ENCODE measurements around the gene NKD1. TPM values are rescaled to one million over a fixed set of nuclear protein-coding genes. Genes with fewer than 3 reads are reported as not detected.

NKD1 gene
- total RNA-seq, 1 donor from 2014 or later: 0.43 TPM

DNA sequence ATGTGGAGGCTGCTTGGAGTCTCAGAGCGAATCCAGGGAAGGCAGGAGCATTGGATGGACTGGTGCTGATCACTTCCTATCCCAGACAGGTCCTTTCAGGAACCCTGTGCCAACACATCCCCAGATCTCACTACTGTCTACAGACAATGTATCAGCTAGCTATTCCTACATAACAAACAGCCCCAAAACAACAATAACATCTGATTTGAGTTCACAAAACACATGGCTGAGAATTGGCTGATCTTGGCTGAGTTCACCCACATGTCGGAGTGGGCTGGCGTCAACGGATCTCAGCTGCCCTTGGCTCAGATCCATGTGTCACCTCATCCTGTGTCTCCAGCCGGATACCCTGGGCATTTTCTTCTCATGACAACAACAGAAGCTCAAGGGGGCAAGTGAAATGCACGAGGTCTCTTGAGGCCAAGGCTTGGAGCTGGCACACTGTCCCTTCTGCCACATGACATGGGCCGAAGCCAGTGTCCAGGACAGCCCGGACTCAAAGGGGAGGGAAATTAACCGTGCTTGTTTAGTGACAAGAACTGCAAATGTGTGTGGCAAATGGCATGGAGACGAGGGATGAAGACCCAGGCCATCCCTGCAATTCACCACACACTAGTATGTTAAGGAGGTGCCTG lies 114.2 kb downstream of the NKD1 start:
- Mint-ChIP-seq H3K9me3 (ENCODE audit: unreplicated experiment) (no peaks in the 10 kb centered on the region), H3K36me3 (ENCODE audit: unreplicated experiment) (no peaks in the 10 kb centered on the region), H3K4me3 (ENCODE audit: unreplicated experiment) (no peak overlapping the region), H3K27ac (ENCODE audit: unreplicated experiment) (no peak overlapping the region), H3K4me1 (ENCODE audit: unreplicated experiment) (peaks cover 5% of the 10 kb centered on the region), H3K27me3 (ENCODE audit: unreplicated experiment) (peaks cover 2% of the 10 kb centered on the region)
- no peak for DNase-seq (ENCODE audit: extremely low spot score, unreplicated experiment)
- TF ChIP-seq, protein P1, sequence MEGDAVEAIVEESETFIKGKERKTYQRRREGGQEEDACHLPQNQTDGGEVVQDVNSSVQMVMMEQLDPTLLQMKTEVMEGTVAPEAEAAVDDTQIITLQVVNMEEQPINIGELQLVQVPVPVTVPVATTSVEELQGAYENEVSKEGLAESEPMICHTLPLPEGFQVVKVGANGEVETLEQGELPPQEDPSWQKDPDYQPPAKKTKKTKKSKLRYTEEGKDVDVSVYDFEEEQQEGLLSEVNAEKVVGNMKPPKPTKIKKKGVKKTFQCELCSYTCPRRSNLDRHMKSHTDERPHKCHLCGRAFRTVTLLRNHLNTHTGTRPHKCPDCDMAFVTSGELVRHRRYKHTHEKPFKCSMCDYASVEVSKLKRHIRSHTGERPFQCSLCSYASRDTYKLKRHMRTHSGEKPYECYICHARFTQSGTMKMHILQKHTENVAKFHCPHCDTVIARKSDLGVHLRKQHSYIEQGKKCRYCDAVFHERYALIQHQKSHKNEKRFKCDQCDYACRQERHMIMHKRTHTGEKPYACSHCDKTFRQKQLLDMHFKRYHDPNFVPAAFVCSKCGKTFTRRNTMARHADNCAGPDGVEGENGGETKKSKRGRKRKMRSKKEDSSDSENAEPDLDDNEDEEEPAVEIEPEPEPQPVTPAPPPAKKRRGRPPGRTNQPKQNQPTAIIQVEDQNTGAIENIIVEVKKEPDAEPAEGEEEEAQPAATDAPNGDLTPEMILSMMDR (IDR thresholded peaks at IDR 0.05): no peak

DNA sequence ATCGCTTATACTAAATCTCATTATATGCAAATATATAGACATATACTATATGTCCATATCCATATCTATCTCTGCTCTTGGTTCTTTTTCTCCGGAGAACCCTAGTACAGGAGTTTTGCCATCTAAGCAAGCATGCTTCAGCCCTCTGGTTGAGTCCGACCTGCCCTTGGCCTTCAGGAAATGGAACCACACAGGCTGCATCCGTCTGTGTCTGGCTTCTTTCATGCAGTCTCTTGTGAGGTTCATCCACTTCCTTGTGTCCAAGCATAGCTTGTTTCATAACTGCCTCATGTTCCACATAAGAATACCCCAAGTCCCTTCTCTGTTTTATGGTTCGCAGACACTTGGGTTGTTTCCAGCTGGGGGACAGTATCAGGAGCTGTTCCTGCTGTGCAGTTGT lies 116.1 kb downstream of the NKD1 start:
- Mint-ChIP-seq H3K9me3 (ENCODE audit: unreplicated experiment) (no peaks in the 10 kb centered on the region), H3K27me3 (ENCODE audit: unreplicated experiment) (peaks cover 2% of the 10 kb centered on the region), H3K4me1 (ENCODE audit: unreplicated experiment) (peaks cover 5% of the 10 kb centered on the region), H3K4me3 (ENCODE audit: unreplicated experiment) (no peak overlapping the region), H3K36me3 (ENCODE audit: unreplicated experiment) (no peaks in the 10 kb centered on the region), H3K27ac (ENCODE audit: unreplicated experiment) (no peak overlapping the region)
- DNase-seq (ENCODE audit: extremely low spot score, unreplicated experiment): no peak
- TF ChIP-seq, protein P1 (IDR thresholded peaks at IDR 0.05): no peak

DNA sequence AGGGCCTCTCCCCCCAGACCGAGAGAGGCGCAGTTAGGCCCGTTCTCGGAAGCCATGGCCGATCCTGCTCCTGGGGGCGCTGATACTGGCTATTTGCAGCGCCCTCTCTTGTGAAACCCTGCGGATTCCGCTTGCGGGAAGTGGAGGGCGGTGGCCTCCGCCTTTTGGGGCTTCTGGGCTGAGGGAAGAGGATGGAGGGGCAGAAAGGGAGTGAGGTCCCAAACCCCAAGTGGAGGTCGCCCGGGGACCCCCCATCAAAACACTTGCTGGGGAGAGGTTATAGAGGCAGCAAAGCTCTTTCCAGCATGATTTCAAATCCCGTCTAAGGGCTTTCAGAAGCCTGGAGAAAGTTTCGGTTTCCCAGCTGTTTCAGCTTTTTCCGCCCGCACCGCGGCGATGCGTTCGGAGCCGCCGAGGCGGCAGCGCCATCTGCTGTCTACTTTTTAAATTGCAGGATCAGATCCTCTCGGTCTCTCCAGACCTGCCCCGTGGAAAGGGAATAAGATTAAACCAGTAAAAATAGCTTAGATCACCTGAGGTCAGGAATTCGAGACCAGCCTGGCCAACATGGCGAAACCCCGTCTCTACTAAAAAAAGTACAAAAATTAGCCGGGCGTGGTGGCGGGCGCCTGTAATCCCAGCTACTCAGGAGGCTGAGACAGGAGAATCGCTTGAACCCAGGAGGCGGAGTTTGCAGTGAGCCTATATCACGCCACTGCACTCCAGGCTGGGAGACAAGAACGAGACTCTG lies 117.1 kb downstream of the NKD1 start:
- peaks cover 2% of the 10 kb centered on the region for H3K27me3 Mint-ChIP-seq (ENCODE audit: unreplicated experiment)
- no peaks in the 10 kb centered on the region for H3K36me3 Mint-ChIP-seq (ENCODE audit: unreplicated experiment)
- peak; percentile 95 for DNase-seq (ENCODE audit: extremely low spot score, unreplicated experiment)
- H3K4me1 Mint-ChIP-seq (ENCODE audit: unreplicated experiment): peaks cover 5% of the 10 kb centered on the region
- H3K27ac Mint-ChIP-seq (ENCODE audit: unreplicated experiment): peak overlapping the region; percentile 10
- peak overlapping the region; percentile 61 for H3K4me3 Mint-ChIP-seq (ENCODE audit: unreplicated experiment)
- TF ChIP-seq, protein P1 (IDR thresholded peaks at IDR 0.05): peak; percentile 93
- H3K9me3 Mint-ChIP-seq (ENCODE audit: unreplicated experiment): no peaks in the 10 kb centered on the region

DNA sequence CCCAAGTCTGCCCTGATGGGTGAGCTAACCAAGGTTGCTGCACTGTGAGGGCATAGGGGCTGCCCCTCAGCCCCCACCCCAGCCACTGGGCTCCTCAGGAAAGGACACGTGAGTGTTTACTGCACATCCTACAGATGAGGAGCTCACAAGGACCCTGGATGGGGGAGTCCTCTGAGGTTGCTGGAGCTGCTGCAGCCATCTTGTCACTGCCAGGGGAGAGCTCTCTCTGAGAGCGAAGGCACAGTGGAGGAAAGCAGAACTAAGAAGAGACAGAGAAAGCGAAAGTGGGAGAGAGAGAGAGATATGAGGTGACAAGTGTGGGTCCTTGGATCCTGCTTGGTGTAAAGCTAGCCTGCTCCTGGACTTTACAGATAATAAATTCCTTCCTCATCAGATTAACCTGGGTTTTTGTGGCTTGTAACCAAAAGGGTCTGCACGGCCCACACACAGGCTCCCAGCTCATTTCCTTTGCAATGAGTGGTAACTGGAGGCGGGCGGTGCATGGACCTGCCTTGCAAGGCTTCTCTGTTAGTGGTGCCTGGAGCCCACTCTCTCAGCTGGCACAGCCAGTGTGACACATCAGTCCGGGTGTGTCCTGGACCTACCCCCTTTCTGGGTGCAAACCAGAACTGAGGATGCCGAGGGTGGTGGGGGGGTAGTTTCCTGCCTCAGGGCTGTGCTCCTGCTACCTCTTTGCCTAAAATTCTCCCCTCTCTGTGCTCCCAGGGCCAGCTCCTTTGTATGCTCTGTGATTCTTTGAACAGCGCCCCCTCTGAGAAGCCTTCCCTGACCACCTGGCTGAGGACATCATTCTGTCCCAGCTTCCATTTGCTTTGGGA lies 118.7 kb downstream of the NKD1 start:
- Mint-ChIP-seq H3K36me3 (ENCODE audit: unreplicated experiment) (no peaks in the 10 kb centered on the region), H3K27me3 (ENCODE audit: unreplicated experiment) (no peaks in the 10 kb centered on the region), H3K4me3 (ENCODE audit: unreplicated experiment) (no peak overlapping the region), H3K4me1 (ENCODE audit: unreplicated experiment) (peaks cover 5% of the 10 kb centered on the region), H3K27ac (ENCODE audit: unreplicated experiment) (no peak overlapping the region), H3K9me3 (ENCODE audit: unreplicated experiment) (peaks cover 7% of the 10 kb centered on the region)
- no peak for DNase-seq (ENCODE audit: extremely low spot score, unreplicated experiment)
- TF ChIP-seq, protein P1 (IDR thresholded peaks at IDR 0.05): no peak
